Measurements from ENCODE around the gene BABAM2. TPM values are rescaled to one million over a fixed set of nuclear protein-coding genes. Genes with fewer than 3 reads are reported as not detected.

Gene BABAM2
- total RNA-seq, 1 experiment from 2014 or later: 57.6 TPM

DNA sequence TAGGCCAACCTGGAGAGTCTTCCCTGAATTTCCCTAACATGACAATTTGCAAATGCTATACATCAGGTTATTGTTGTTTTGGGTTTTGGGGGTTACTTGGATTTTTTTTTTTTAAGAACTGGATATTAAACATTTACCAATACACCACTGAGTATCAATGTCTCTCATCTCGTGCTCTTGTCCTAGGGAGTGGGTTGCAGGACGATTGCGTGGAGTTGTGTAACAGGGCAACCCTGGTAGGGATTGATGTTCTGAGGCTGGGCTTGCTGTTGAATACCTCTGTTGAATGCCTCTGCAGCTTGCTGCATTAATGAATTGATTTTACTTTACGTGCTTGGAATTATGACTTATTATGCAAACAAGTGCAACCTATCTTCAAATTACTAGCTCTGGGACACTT lies 483.3 kb downstream of the BABAM2 start:
- DNase-seq (ENCODE audit: unreplicated experiment): no peak
- Mint-ChIP-seq H3K36me3 (ENCODE audit: insufficient read depth, unreplicated experiment) (no peaks in the 10 kb centered on the region), H3K4me3 (ENCODE audit: unreplicated experiment) (no peak overlapping the region), H3K27me3 (ENCODE audit: insufficient read depth, unreplicated experiment) (no peaks in the 10 kb centered on the region), H3K27ac (ENCODE audit: low read depth, unreplicated experiment) (no peak overlapping the region), H3K4me1 (ENCODE audit: insufficient read depth, unreplicated experiment) (peaks cover 32% of the 10 kb centered on the region), H3K9me3 (ENCODE audit: unreplicated experiment) (no peaks in the 10 kb centered on the region)
- BruUV-seq (replicated peaks): no TSS peak
- TF ChIP-seq, protein P1, sequence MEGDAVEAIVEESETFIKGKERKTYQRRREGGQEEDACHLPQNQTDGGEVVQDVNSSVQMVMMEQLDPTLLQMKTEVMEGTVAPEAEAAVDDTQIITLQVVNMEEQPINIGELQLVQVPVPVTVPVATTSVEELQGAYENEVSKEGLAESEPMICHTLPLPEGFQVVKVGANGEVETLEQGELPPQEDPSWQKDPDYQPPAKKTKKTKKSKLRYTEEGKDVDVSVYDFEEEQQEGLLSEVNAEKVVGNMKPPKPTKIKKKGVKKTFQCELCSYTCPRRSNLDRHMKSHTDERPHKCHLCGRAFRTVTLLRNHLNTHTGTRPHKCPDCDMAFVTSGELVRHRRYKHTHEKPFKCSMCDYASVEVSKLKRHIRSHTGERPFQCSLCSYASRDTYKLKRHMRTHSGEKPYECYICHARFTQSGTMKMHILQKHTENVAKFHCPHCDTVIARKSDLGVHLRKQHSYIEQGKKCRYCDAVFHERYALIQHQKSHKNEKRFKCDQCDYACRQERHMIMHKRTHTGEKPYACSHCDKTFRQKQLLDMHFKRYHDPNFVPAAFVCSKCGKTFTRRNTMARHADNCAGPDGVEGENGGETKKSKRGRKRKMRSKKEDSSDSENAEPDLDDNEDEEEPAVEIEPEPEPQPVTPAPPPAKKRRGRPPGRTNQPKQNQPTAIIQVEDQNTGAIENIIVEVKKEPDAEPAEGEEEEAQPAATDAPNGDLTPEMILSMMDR (IDR thresholded peaks at IDR 0.05; ENCODE audit: unreplicated experiment): no peak
- intact Hi-C loops (cut with micrococcal nuclease): no loop called here
- ChIA-PET CTCF (interaction anchor here (0.7 to 1.1 kb wide), 2 partner anchors 100 to 897 kb away, joined by 3 read pairs; no protein-coding TSS in a partner anchor), POLR2A (interaction anchor here (0.6 to 1.3 kb wide), 4 partner anchors 10 to 435 kb away, joined by 3 to 5 read pairs (median 3); no protein-coding TSS in a partner anchor)

GRCh38 chr2:28374331-28374730 lies 483.8 kb downstream of the BABAM2 start:
- ChIA-PET CTCF (interaction anchor here (0.7 to 1.1 kb wide), 2 partner anchors 101 to 898 kb away, joined by 3 read pairs; no protein-coding TSS in a partner anchor), POLR2A (interaction anchor here (0.7 to 1.3 kb wide), 2 partner anchors 9 to 17 kb away, joined by 3 to 5 read pairs; no protein-coding TSS in a partner anchor)
- DNase-seq (ENCODE audit: unreplicated experiment): no peak
- no peaks in the 10 kb centered on the region for H3K9me3 Mint-ChIP-seq (ENCODE audit: unreplicated experiment)
- no peak overlapping the region for H3K4me3 Mint-ChIP-seq (ENCODE audit: unreplicated experiment)
- peaks cover 37% of the 10 kb centered on the region for H3K4me1 Mint-ChIP-seq (ENCODE audit: insufficient read depth, unreplicated experiment)
- no peaks in the 10 kb centered on the region for H3K36me3 Mint-ChIP-seq (ENCODE audit: insufficient read depth, unreplicated experiment)
- no peak overlapping the region for H3K27ac Mint-ChIP-seq (ENCODE audit: low read depth, unreplicated experiment)
- intact Hi-C loops (cut with micrococcal nuclease): no loop called here
- TF ChIP-seq, protein P1 (IDR thresholded peaks at IDR 0.05; ENCODE audit: unreplicated experiment): no peak
- BruUV-seq (replicated peaks): no TSS peak
- H3K27me3 Mint-ChIP-seq (ENCODE audit: insufficient read depth, unreplicated experiment): no peaks in the 10 kb centered on the region

DNA sequence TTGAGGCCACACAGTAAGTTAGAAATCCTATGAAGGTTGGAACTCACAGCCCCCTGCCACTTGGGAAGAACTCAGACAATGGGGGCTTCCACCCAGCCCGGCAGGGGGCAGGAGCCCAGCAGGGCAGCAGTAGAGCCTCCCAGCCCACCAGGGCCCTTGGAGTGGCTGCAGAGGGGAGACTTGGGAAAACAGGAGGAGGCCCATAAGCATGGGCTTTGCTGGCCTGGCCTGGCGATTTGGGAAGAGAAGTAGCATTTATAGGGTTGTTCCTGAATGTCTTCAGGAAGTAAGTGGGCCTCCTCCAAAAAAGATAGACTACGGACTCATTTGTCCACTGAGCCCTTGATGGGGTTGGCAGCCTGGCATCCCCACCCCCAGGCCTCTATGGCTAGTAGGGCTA lies 484.7 kb downstream of the BABAM2 start:
- H3K9me3 Mint-ChIP-seq (ENCODE audit: unreplicated experiment): no peaks in the 10 kb centered on the region
- H3K4me1 Mint-ChIP-seq (ENCODE audit: insufficient read depth, unreplicated experiment): peaks cover 38% of the 10 kb centered on the region
- intact Hi-C loops (cut with micrococcal nuclease): no loop called here
- no peaks in the 10 kb centered on the region for H3K27me3 Mint-ChIP-seq (ENCODE audit: insufficient read depth, unreplicated experiment)
- CTCF ChIA-PET: no interaction called here
- no peak overlapping the region for H3K27ac Mint-ChIP-seq (ENCODE audit: low read depth, unreplicated experiment)
- TF ChIP-seq, protein P1 (IDR thresholded peaks at IDR 0.05; ENCODE audit: unreplicated experiment): no peak
- H3K36me3 Mint-ChIP-seq (ENCODE audit: insufficient read depth, unreplicated experiment): no peaks in the 10 kb centered on the region
- BruUV-seq (replicated peaks): no TSS peak
- POLR2A ChIA-PET: interaction anchor here (1.2 to 7.3 kb wide), 4 partner anchors 16 to 42 kb away, joined by 3 to 295 read pairs (median 6); partner anchors contain the start of gene FOSL2
- no peak for DNase-seq (ENCODE audit: unreplicated experiment)
- H3K4me3 Mint-ChIP-seq (ENCODE audit: unreplicated experiment): no peak overlapping the region

DNA sequence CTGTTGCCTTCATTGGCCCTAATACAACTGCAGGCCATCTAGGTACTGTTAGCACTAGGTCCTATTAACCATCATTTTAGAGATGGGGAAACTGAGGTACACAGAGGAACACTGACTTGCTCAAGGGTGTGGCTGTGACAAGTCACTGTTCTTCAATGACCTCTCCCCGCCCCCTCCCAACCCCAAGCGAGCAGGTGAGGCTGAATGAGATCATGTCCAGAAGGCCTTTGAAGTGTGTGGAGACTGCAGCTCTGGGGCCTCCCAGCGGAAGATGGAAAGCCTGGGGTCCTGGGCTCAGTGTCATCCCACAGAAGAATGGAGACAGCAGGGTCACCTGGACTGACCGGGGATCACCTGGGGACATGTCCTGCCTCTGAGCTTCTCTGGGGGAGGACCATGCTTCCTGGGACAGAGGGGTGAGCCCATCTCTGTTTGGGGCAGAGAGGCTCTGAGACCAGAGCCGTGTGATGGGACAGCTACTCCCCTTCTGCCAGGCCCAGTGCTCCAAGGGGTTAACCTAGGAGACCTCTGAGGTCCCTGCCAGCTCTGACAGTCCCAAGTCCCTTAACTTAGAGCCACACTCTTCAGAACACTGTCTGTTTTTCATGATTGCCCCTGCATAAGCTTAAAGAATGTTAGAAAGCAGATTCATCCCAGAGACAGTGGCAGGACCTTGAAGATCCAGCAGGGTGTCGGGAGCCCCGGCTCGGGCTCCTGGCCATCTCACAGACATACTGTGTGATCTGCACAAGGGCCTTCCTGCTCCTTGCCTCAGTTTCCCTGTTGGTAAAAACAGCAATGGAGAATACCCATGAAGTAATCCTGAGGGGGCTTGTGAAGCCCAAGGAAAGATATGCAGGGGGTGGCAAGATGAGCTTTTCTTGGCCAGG lies 485.5 kb downstream of the BABAM2 start:
- no peak for DNase-seq (ENCODE audit: unreplicated experiment)
- Mint-ChIP-seq H3K4me3 (ENCODE audit: unreplicated experiment) (no peak overlapping the region), H3K27ac (ENCODE audit: low read depth, unreplicated experiment) (no peak overlapping the region), H3K4me1 (ENCODE audit: insufficient read depth, unreplicated experiment) (peaks cover 30% of the 10 kb centered on the region), H3K27me3 (ENCODE audit: insufficient read depth, unreplicated experiment) (no peaks in the 10 kb centered on the region), H3K9me3 (ENCODE audit: unreplicated experiment) (no peaks in the 10 kb centered on the region), H3K36me3 (ENCODE audit: insufficient read depth, unreplicated experiment) (no peaks in the 10 kb centered on the region)
- CTCF ChIA-PET: interaction anchor here (0.6 to 0.7 kb wide), 3 partner anchors 35 to 945 kb away, joined by 3 to 4 read pairs (median 4); no protein-coding TSS in a partner anchor
- BruUV-seq (replicated peaks): no TSS peak
- POLR2A ChIA-PET: interaction anchor here (1.2 to 7.3 kb wide), 12 partner anchors 11 to 241 kb away, joined by 3 to 295 read pairs (median 18); partner anchors contain the start of gene FOSL2
- intact Hi-C loops (cut with micrococcal nuclease): no loop called here
- TF ChIP-seq, protein P1 (IDR thresholded peaks at IDR 0.05; ENCODE audit: unreplicated experiment): no peak

All from MCF 10A (cell line).